OCI-LY3 (cell line): ENCODE measurements around the gene OR5B17.
"Not testable (repeated sequence)": the region's sequence is repeated elsewhere in the genome, so short reads cannot be mapped to it uniquely, and the experiment has no call there.

Experiments used
- H2AFZ ChIP-seq: fragments of 200-600, 300-600 bp; shearing (Covaris generic); 2 replicates; pipeline ENCODE4 v1.6.0; 2014; ENCODE audit warnings: antibody characterized with exemption, low read depth, low read length
- H3K27ac ChIP-seq: fragments of 200-600, 300-600 bp; sonication (generic); 2 replicates; pipeline ENCODE4 v1.5.1; 2014; ENCODE audit warnings: mild to moderate bottlenecking, low read length, moderate library complexity, mixed read lengths
- H3K27me3 ChIP-seq: fragments of 200-600, 300-600 bp; sonication (generic); 2 replicates; pipeline ENCODE4 v1.6.1; 2014; ENCODE audit warnings: low read depth, low read length, mixed read lengths
- H3K36me3 ChIP-seq: fragments of 200-600, 300-600 bp; sonication (generic); replicated peaks from 2 replicates; pipeline ENCODE3; 2014; ENCODE audit warnings: low read depth, low read length, mixed read lengths
- H3K4me1 ChIP-seq: fragments of 300-600, 200-600 bp; sonication (generic); 2 replicates; pipeline ENCODE4 v1.6.1; 2014; ENCODE audit warnings: low read length, mixed read lengths
- H3K4me2 ChIP-seq: fragments of 200-600, 300-600 bp; sonication (generic); 2 replicates; pipeline ENCODE4 v1.6.1; 2014; ENCODE audit warnings: low read length, mixed read lengths
- H3K4me3 ChIP-seq: fragments of 300-600, 200-600 bp; sonication (generic); 2 replicates; pipeline ENCODE4 v1.5.1; 2014; ENCODE audit warnings: antibody characterized with exemption, mild to moderate bottlenecking, low read length, moderate library complexity
- H3K79me2 ChIP-seq: fragments of 300-600, 200-600 bp; shearing (Covaris generic); 2 replicates; pipeline ENCODE4 v1.6.1; 2014; ENCODE audit warnings: mild to moderate bottlenecking, low read length, mixed read lengths
- H3K9ac ChIP-seq: fragments of 300-600, 200-600 bp; shearing (Covaris generic); 2 replicates; pipeline ENCODE4 v1.6.0; 2014; ENCODE audit warnings: mild to moderate bottlenecking, low read length, moderate library complexity
- H3K9me3 ChIP-seq: fragments of 200-600, 300-600 bp; shearing (Covaris generic); 2 replicates; pipeline ENCODE4 v1.6.1; 2014; ENCODE audit warnings: low read length, mixed read lengths; ENCODE audit not compliant: insufficient read depth
- H4K20me1 ChIP-seq: fragments of 200-600, 300-600 bp; sonication (generic); 2 replicates; pipeline ENCODE4 v1.6.1; 2016; ENCODE audit warnings: low read length, mixed read lengths; ENCODE audit not compliant: insufficient read depth
- EZH2phosphoT487 ChIP-seq: fragments of 200-600 bp; shearing (Covaris generic); IDR thresholded peaks from 2 replicates; pipeline ENCODE4 v1.6.1; 2018; ENCODE audit warnings: antibody characterized with exemption, mixed run types, low read depth
- TF ChIP-seq, protein P1 (sequence below): fragments of 200-600, 300-600 bp; sonication (generic); IDR thresholded peaks from 2 replicates; pipeline ENCODE4 v1.5.1; 2014; ENCODE audit warnings: antibody characterized with exemption, low read length, low read depth

OR5B17 gene

DNA sequence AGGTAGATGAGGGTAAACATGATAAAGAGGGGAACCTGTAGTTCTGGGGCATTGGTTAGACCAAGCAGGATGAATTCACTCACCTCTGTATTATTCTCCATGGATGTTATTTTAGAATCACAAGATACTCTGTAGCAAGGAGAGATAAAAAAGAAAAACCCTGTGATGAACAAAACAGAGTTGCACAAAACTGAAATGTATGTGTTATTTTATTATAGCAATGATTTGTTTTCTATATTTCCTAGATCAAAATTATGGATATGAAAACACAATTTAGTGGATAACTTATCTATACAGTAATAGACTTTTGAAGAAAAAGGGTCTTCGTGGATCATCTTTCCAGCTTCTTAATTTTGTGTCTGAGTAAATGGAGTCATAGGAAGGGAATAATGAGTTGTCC lies at the start of gene OR5B17:
Gene OR5B17 (minus strand): TSS at position 101 of the 400 bp plus-strand sequence. CDS start 0 bp downstream, at position 101.
- Histone ChIP-seq H3K4me3 (no peak within 1 kb of the TSS), H3K79me2 (no peaks in the 10 kb centered on the region), H3K27ac (no peak within 1 kb of the TSS), H3K4me2 (no peak within 1 kb of the TSS), H3K27me3 (0 out of 2 replicates have a peak, but pooled peaks cover 8% of the 10 kb centered on the region), H4K20me1 (no peaks in the 10 kb centered on the region), H3K4me1 (no peaks in the 10 kb centered on the region), H3K9ac (no peak within 1 kb of the TSS), H3K9me3 (no peaks in the 10 kb centered on the region), H3K36me3 (no peaks in the 10 kb centered on the region), H2AFZ (no peak within 1 kb of the TSS)
- TF ChIP-seq, protein P1, sequence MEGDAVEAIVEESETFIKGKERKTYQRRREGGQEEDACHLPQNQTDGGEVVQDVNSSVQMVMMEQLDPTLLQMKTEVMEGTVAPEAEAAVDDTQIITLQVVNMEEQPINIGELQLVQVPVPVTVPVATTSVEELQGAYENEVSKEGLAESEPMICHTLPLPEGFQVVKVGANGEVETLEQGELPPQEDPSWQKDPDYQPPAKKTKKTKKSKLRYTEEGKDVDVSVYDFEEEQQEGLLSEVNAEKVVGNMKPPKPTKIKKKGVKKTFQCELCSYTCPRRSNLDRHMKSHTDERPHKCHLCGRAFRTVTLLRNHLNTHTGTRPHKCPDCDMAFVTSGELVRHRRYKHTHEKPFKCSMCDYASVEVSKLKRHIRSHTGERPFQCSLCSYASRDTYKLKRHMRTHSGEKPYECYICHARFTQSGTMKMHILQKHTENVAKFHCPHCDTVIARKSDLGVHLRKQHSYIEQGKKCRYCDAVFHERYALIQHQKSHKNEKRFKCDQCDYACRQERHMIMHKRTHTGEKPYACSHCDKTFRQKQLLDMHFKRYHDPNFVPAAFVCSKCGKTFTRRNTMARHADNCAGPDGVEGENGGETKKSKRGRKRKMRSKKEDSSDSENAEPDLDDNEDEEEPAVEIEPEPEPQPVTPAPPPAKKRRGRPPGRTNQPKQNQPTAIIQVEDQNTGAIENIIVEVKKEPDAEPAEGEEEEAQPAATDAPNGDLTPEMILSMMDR: no peak
- TF ChIP-seq EZH2phosphoT487: no peak

DNA sequence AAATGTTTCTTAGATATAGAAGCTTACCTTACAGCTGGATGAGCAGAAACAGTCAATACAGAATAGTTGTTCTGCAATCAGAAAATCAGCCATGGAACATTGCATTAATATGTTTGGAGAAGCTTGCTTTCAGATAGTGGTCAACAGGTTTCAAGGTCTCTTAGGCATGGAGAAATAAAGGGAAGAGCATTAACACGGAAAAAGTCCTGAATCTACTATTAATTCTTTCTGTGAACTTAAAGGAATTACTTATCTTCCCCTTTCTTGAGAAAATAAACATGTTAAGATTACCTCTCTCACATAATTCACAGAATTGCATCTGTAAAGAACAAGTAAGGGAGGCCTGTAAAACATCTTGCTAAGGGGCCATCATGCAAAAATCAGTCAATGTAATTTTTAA lies 47.9 kb upstream of the OR5B17 start, which contains the start of gene OR5B3:
Gene OR5B3 (minus strand): TSS at position 101 of the 400 bp plus-strand sequence. CDS start 3,465 bp downstream, outside the sequence.
- H3K36me3 ChIP-seq: no peaks in the 10 kb centered on the region
- H3K9me3 ChIP-seq: peaks cover 9% of the 10 kb centered on the region; the same call in 1 of the 2 replicates
- H3K4me3 ChIP-seq: no peak within 1 kb of the TSS
- no peaks in the 10 kb centered on the region for H4K20me1 ChIP-seq
- no peak for TF ChIP-seq EZH2phosphoT487
- TF ChIP-seq, protein P1: no peak
- H3K4me2 ChIP-seq: no peak within 1 kb of the TSS
- H2AFZ ChIP-seq: no peak within 1 kb of the TSS
- H3K79me2 ChIP-seq: no peaks in the 10 kb centered on the region
- no peak within 1 kb of the TSS for H3K27ac ChIP-seq
- H3K4me1 ChIP-seq: no peaks in the 10 kb centered on the region
- no peaks in the 10 kb centered on the region for H3K27me3 ChIP-seq
- H3K9ac ChIP-seq: no peak within 1 kb of the TSS

DNA sequence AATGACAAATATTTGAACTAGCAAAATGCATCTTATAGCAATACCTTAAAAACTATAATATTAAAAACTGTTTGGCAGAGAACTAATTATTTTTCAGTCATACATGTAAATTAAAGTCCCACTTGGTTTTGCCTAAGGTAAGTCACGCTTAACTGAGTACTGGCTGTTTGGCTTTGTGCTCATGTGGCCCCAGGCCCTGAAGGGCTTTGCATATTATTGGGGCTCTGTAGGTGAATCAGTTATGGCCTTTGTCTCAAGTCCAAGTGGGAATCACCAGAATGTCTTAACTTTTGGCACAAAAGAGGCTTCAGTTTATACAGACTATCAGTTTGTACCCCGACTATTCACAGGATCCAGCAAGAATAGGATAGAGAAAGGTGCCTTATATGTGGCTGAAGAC lies 40.8 kb upstream of the OR5B17 start:
- not testable (repeated sequence) for H4K20me1 ChIP-seq, H3K36me3 ChIP-seq, H3K9me3 ChIP-seq, H3K4me3 ChIP-seq, H3K27me3 ChIP-seq, H3K27ac ChIP-seq, H3K79me2 ChIP-seq, H3K4me1 ChIP-seq, H2AFZ ChIP-seq, H3K9ac ChIP-seq, H3K4me2 ChIP-seq

DNA sequence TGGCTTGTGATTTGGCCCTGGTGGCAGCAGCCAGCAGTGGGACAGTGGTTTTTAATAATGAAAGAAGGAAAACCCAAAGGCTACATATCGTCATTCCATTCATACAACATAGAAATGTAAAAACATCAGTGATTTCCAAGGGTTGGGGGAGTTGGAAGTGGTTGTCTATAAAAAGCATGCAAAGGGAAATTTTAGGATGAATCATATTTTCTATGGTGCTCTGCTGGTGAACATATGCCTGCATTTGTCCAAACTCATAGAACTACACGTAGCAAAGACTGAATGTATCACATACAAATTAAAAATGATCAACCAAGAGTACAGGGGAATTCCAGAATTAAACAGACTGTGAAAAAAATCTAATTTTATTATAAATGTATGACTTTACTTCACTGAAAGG lies 36.7 kb upstream of the OR5B17 start:
- Histone ChIP-seq H3K9ac (no peak overlapping the region), H2AFZ (no peak overlapping the region), H3K4me3 (no peak overlapping the region), H3K27me3 (no peaks in the 10 kb centered on the region), H3K36me3 (no peaks in the 10 kb centered on the region), H3K4me1 (no peaks in the 10 kb centered on the region), H3K79me2 (no peaks in the 10 kb centered on the region), H4K20me1 (no peaks in the 10 kb centered on the region), H3K9me3 (no peaks in the 10 kb centered on the region), H3K27ac (no peak overlapping the region), H3K4me2 (no peak overlapping the region)
- TF ChIP-seq, protein P1: no peak
- TF ChIP-seq EZH2phosphoT487: no peak

DNA sequence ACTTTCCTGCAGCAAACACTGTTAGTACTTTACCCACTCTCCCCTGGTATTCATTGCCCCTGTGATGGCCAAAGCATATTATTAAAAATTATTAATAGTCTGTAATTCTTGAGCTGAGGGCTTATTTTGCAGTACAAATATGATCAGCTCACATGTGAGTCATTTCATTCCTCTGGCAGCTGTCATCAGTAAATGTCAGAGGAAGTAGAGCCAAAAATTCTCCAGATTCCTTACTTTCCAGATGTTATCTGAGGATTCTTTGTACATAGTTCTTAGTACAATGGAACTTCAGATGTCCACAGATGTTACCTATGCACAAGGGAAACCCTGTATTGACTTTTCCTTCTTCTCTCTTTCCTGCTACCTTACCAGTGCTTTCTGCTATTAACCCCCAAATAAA lies 35.3 kb upstream of the OR5B17 start:
- no peak for TF ChIP-seq EZH2phosphoT487
- TF ChIP-seq, protein P1: no peak

More for the DNA sequence above, 35.3 kb upstream of the OR5B17 start:
- no peak overlapping the region for H3K4me2 ChIP-seq
- no peaks in the 10 kb centered on the region for H3K36me3 ChIP-seq
- no peaks in the 10 kb centered on the region for H3K79me2 ChIP-seq
- H3K9ac ChIP-seq: no peak overlapping the region
- no peak overlapping the region for H3K27ac ChIP-seq
- H2AFZ ChIP-seq: no peak overlapping the region
- no peak overlapping the region for H3K4me3 ChIP-seq
- H3K4me1 ChIP-seq: no peaks in the 10 kb centered on the region
- H4K20me1 ChIP-seq: no peaks in the 10 kb centered on the region
- H3K9me3 ChIP-seq: no peaks in the 10 kb centered on the region
- H3K27me3 ChIP-seq: no peaks in the 10 kb centered on the region
